ENCODE data around the gene UTP3. TPM values are rescaled to one million over a fixed set of nuclear protein-coding genes. Genes with fewer than 3 reads are reported as not detected.
A peak's percentile ranks its signal among the peaks of the same experiment; 100 is the strongest.

Gene UTP3
- total RNA-seq, 2 experiments from 2014 or later, result 34.0 to 57.8 TPM

DNA sequence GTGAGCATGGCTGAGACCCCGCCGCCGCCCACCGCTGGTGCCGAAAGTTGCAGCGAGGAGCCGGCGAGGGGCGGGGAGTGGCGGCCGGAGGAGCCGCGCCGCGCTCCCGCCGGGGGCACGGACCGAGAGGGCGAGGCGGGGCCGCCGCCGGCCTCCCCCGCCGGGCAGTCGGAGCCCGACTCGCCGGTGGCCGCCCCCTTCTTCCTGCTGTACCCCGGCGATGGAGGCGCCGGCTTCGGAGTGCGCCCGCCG, 16.5 kb downstream of the UTP3 start:
- Histone ChIP-seq H3K36me3 (ENCODE audit: insufficient read depth, low read length) (no peaks in the 10 kb centered on the region), H3K27ac (ENCODE audit: low read depth, low read length, poor library complexity, severe bottlenecking) (peak overlapping the region; percentile 77), H3K9me3 (ENCODE audit: low read length) (no peaks in the 10 kb centered on the region), H3K4me1 (ENCODE audit: insufficient read depth, low read length, poor library complexity, severe bottlenecking) (peaks cover 35% of the 10 kb centered on the region), H3K4me2 (ENCODE audit: low read length) (peak overlapping the region; percentile 89), H2AFZ (ENCODE audit: low read length) (peak overlapping the region; percentile 76; the same call in 1 of the 2 replicates), H3K79me2 (ENCODE audit: insufficient read depth, low read depth, low read length) (peaks cover 29% of the 10 kb centered on the region; the same call in 1 of the 2 replicates), H3K4me3 (ENCODE audit: low read depth, low read length, poor library complexity, severe bottlenecking) (peak overlapping the region; percentile 90), H3K9me2 (ENCODE audit: insufficient read depth, low read length) (no peaks in the 10 kb centered on the region), H4K20me1 (ENCODE audit: insufficient read depth, low read length) (no peaks in the 10 kb centered on the region)
- CTCF ChIA-PET (ENCODE audit: unreplicated experiment), result interaction anchor here (1.6 to 3.9 kb wide), 2 partner anchors 30 to 53 kb away, joined by 3 to 18 read pairs; no protein-coding TSS in a partner anchor
- no TSS peak for BruUV-seq (replicated peaks)
- POLR2A ChIA-PET, result interaction anchor here (0.6 to 9.7 kb wide), 10 partner anchors 14 to 62 kb away, joined by 3 to 127 read pairs (median 6); partner anchors contain the start of gene UTP3
- intact Hi-C loops (cut with micrococcal nuclease; ENCODE audit: unreplicated experiment), result loop anchor here (1.0 to 5.0 kb wide), 7 partner anchors 17 to 287 kb away; partner anchors contain the start of genes DCK, GRSF1 and UTP3
- no peak for DNase-seq (ENCODE audit: low spot score)
- no peak for TF ChIP-seq EZH2phosphoT487 (IDR thresholded peaks at IDR 0.05; ENCODE audit: borderline replicate concordance, low read depth, low read length)
- TF ChIP-seq, protein P1, sequence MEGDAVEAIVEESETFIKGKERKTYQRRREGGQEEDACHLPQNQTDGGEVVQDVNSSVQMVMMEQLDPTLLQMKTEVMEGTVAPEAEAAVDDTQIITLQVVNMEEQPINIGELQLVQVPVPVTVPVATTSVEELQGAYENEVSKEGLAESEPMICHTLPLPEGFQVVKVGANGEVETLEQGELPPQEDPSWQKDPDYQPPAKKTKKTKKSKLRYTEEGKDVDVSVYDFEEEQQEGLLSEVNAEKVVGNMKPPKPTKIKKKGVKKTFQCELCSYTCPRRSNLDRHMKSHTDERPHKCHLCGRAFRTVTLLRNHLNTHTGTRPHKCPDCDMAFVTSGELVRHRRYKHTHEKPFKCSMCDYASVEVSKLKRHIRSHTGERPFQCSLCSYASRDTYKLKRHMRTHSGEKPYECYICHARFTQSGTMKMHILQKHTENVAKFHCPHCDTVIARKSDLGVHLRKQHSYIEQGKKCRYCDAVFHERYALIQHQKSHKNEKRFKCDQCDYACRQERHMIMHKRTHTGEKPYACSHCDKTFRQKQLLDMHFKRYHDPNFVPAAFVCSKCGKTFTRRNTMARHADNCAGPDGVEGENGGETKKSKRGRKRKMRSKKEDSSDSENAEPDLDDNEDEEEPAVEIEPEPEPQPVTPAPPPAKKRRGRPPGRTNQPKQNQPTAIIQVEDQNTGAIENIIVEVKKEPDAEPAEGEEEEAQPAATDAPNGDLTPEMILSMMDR (conservative IDR thresholded peaks at IDR 0.05; ENCODE audit: low read length), result no peak

DNA sequence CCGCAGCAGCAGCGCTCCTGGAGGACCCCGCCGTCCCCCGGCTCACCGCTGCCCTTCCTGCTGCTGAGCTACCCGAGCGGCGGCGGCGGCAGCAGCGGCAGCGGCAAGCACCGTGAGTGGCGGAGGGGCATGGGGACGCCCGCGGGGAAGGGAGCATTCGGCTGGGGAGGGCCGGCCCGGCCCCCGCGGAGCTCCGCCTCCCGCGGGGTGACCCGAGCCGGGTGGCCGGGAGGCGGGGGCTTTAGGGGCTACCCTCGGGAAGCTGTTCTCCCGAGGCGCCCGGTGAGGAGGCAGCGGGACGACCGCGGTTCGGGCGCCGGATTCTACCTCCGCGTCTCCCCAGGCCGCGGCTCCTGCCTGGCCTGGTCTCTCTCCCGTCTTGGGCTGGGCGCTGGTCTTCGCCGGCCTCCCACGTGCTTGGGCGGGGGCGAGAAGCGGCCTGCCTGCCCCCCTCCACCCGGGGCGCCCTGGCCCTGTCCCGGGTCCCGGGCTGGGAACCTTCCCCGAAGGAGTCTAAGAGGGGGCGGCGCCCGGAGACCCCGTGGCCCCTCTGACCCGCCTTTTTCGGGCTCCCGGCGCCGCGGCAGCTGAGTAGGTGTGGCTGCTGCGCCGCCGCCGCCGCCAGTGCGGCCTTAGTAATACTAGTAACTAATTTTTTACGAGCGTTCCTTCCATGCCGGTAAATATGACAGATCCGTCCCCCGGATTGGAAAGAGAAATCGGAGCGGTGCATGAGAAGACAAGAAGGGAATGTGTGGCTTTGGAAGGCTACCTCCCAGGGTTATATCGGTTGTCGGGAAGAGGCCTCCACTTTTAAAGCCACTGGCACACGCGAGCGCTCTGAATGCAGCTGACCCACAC, 17.1 kb downstream of the UTP3 start:
- DNase-seq (ENCODE audit: low spot score), result peak; percentile 77
- intact Hi-C loops (cut with micrococcal nuclease; ENCODE audit: unreplicated experiment), result loop anchor here (2.0 to 5.0 kb wide), 6 partner anchors 31 to 287 kb away; partner anchors contain the start of genes DCK and GRSF1
- CTCF ChIA-PET (ENCODE audit: unreplicated experiment), result interaction anchor here (1.1 to 3.9 kb wide), 3 partner anchors 16 to 53 kb away, joined by 3 to 18 read pairs (median 3); no protein-coding TSS in a partner anchor
- peaks cover 29% of the 10 kb centered on the region; the same call in 1 of the 2 replicates for H3K79me2 ChIP-seq (ENCODE audit: insufficient read depth, low read depth, low read length)
- peak overlapping the region; percentile 90 for H3K4me3 ChIP-seq (ENCODE audit: low read depth, low read length, poor library complexity, severe bottlenecking)
- H3K9me2 ChIP-seq (ENCODE audit: insufficient read depth, low read length), result no peaks in the 10 kb centered on the region
- POLR2A ChIA-PET, result interaction anchor here (0.6 to 9.7 kb wide), 17 partner anchors 14 to 133 kb away, joined by 3 to 127 read pairs (median 5); partner anchors contain the start of genes JCHAIN and UTP3
- no peaks in the 10 kb centered on the region for H3K9me3 ChIP-seq (ENCODE audit: low read length)
- TF ChIP-seq EZH2phosphoT487 (IDR thresholded peaks at IDR 0.05; ENCODE audit: borderline replicate concordance, low read depth, low read length), result no peak
- TF ChIP-seq, protein P1 (conservative IDR thresholded peaks at IDR 0.05; ENCODE audit: low read length), result 0 out of 2 replicates have a peak, but pooled peaks have one; percentile 20
- peaks cover 36% of the 10 kb centered on the region for H3K4me1 ChIP-seq (ENCODE audit: insufficient read depth, low read length, poor library complexity, severe bottlenecking)
- H3K36me3 ChIP-seq (ENCODE audit: insufficient read depth, low read length), result no peaks in the 10 kb centered on the region
- no TSS peak for BruUV-seq (replicated peaks)
- no peaks in the 10 kb centered on the region for H4K20me1 ChIP-seq (ENCODE audit: insufficient read depth, low read length)
- H2AFZ ChIP-seq (ENCODE audit: low read length), result peak overlapping the region; percentile 76
- H3K4me2 ChIP-seq (ENCODE audit: low read length), result peak overlapping the region; percentile 89
- peak overlapping the region; percentile 77 for H3K27ac ChIP-seq (ENCODE audit: low read depth, low read length, poor library complexity, severe bottlenecking)
